HG02642 (cell line): Measurements from ENCODE around the gene PLD4.
"Not testable (repeated sequence)": the region's sequence is repeated elsewhere in the genome, so short reads cannot be mapped to it uniquely, and the experiment has no call there.

ENCODE experiments used
- ATAC-seq: cut with Tn5 transposase; IDR thresholded peaks from one replicate; pipeline ENCODE4 v1.9.1; 2021; ENCODE audit warnings: mild to moderate bottlenecking; ENCODE audit not compliant: unreplicated experiment, poor library complexity

The PLD4 gene

GRCh38 chr14:104885031-104885972 lies 39.4 kb upstream of the PLD4 start:
- no peak for ATAC-seq

DNA sequence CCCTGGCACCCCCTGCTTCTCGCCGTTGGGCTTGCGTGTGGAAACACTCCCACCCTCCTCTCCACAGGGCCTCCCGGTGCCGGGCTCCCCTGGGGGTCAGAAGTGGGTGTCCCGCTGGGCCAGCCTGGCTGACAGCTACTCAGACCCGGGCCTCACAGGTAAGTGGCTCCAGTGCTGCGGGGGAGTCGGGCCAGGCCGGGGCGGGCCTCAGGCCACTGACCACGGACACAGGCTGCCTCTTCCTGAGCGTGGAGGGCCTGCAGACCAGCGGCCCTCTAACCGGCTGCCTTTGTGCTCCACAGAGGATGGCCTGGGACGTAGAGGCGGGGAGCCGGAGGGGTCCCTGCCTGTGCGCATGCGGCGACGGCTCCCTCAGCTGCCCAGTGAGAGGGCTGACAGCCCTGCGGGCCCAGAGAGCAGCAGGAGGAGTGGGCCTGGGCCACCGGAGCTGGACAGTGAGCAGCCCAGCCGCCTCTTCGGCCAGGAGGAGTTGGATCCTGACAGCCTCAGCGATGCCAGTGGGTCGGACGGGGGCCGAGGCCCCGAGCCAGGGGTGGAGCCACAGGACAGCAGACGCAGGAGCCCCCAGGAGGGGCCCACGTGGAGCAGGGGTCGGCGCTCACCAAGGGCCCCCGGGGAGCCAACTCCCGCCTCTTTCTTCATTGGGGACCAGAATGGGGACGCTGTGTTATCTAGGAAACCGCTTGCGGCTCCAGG lies 38.5 kb upstream of the PLD4 start:
- no peak for ATAC-seq

DNA sequence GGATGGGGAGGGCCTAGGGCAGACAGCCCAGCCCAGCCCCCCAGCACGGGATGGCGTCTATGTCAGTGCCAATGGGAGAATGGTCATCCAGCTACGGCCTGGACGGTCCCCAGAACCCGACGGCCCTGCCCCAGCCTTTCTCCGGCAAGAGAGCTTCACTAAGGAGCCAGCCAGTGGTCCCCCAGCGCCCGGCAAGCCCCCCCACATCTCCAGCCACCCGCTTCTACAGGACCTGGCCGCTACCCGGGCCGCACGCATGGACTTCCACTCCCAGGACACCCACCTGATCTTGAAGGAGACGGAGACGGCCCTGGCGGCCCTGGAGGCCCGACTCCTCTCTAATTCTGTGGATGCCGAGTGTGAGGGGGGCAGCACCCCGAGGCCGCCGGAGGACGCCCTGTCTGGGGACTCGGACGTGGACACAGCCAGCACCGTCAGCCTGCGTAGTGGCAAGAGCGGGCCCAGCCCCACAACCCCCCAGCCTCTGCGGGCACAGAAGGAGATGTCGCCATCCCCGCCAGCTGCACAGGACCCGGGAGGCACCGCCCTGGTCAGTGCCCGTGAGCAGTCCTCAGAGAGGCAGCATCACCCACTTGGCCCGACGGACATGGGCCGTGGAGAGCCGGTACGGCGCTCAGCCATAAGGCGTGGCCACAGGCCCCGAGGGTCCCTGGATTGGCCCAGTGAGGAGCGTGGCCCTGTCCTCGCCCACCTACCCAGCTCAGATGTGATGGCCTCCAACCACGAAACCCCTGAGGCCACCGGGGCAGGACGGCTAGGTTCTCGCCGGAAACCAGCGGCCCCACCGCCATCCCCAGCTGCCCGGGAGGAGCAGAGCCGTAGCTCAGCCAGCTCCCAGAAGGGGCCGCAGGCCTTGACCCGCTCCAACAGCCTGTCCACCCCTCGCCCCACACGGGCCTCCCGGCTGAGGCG lies 37.7 kb upstream of the PLD4 start:
- ATAC-seq, result no peak

GRCh38 chr14:104887623-104888488 lies 36.8 kb upstream of the PLD4 start:
- no peak for ATAC-seq

DNA sequence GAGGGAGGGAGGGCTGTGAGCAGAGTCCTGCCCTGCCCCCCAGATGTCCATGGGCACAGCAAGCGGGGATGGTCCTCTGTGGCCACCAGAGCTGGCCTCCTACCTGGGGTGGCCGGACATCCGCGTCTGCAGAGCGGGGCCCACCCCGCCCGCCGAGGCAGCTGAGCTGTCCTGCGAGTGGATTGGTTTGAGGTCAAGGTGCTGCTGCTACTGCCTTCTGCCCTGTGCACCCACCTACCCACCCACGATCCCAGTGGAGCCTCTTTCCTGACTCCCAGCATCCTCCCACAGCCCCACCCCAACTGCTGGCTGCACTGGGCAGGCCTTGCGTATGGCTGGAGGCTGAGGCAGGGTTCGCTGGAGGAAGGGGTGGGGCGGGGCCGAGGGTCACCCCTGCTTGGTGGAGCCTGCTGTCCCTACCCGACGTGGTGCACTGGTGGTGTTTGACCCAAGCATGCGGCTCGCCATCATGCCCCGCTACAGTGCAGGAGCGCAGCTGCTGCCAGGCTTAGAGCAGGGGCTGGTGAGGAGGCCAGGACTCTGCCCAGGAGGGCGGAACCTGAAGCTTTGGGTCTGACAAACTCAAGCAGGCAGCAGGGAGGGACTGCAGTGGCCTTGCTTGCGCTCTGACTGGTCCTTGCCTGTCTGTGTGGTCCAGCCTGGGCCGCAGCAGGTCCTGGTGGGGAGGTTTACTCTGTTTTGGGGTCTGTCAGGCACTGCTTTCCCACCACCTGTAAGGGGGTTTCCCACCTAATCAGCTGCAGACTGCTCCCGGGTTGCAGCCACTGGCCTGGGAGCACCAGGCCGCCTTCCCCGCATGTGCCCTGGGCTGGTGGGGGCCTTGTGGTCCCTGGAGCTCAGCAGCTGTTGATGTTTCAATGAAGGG lies 35.9 kb upstream of the PLD4 start:
- ATAC-seq, result no peak

- ATAC-seq, result no peak
These were observed 35.3 kb upstream of the PLD4 start for GRCh38 chr14:104889375-104889757.

DNA sequence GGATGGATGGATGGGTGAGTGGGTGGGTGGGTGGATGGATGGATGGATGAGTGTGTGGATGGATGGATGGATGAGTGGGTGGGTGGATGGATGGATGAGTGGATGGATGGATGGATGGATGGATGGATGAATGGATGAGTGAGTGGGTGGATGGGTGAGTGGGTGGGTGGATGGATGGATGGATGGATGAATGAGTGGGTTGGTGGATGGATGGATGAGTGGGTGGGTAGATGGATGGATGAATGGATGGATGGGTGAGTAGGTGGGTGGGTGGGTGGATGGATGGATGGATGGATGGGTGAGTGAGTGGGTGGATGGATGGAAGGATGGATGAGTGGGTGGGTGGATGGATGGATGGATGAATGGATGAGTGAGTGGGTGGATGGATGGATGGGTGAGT lies 34.4 kb upstream of the PLD4 start:
- not testable (repeated sequence) for ATAC-seq

DNA sequence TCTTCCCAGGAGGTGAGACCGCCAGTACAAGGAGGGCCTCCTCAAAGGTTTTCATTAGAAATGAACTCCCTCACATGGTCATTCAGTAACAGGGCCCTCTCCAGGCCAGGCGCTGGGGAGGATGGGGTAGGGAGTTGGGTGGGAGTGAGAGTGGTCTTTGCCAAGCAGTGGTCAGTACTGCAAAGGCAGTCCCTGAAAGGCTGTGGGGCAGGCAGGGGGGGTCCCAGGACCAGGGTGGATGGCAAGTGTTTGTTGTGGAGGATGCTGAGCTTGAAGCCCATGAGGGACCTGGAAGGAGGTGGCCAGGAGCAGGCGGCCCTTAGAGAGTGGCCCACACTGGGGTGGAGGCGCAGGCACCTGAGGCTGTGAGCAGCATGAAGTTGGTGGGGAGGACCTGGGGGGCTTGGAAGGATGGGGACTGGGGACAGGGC lies 33.5 kb upstream of the PLD4 start:
- no peak for ATAC-seq

GRCh38 chr14:104891664-104892530 lies 32.8 kb upstream of the PLD4 start:
- ATAC-seq, result no peak

DNA sequence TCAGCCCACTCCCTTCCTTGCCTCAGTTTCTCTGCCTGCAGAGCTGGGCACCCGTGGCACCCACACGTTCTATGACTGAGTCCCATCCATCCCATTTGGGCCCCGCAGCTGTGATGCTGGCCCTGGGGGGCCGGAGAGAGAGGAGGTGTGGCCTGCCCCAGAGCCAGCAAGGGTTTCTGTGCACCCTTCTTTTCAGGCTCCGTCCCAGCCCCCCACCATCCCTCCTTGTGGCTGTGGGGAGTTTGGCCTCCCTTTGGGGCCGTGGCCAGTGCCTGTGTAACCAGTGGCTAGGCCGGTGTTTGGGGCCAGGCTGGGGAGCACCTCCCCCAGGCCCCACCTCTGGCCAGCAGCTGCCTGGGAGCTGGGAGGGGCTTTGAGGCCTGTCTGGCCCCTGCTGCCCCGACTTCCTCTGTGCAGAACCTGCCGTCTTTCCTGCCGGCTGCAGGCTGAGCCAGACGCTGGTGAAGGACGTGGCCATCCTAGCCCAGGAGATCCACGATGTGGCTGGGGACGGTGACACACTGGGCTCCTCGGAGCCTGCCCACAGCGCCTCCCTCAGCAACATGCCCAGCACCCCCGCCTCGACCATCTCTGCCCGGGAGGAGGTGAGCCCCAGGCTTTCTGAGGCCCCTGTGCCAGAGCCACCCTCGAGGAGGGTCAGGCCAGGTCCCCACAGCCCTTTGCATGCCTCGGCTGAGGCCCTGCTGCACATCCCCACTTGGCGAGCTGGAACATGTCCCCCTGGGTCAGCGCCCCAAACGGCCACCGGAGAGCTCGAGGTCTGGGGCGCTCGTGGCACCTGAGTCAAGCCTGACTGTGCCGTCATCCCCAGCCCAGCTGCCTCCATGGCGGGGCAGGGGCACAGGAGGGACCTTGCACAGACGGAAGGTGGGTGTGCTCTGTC lies 31.9 kb upstream of the PLD4 start:
- ATAC-seq, result no peak

GRCh38 chr14:104893435-104894207 lies 31.1 kb upstream of the PLD4 start:
- no peak for ATAC-seq

DNA sequence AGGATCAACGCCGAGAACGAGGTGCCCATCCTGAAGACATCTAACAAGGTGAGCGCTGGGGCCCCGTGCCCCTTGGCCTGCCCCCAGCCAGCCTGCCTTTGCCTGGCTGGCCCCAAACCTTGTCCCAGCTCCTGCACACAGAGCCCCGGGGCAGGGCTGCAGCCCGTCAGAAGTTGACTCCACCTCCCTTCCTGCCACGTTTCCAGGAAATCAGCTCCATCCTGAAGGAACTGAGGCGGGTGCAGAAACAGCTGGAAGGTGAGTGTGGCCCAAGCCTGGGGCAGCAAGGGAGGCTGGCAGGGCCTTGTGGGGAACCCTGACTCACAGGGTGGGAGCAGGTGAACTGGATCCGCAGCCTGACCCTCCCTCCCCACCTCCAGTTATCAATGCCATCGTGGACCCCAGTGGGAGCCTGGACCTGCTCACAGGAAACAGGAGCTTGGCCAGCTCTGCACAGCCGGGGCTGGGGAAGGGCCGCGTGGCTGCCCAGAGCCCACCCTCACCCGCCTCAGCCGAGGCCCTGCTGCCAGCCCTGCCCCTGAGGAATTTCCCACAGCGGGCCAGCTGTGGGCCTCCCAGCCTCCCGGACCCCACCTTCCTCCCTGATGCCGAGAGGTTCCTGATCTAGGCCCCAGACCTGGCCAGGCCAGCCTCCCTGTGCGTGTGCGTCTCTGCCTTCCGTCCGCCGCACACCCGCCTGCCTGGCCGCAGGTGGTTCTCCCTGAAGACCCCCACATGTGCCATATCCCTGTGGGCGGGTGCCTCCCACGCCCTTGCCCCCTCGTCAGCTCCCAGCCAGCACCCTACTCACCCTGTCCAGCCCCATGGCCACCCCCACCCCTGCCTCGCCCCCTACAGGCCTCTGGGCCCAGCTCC lies 30.1 kb upstream of the PLD4 start:
- no peak for ATAC-seq

DNA sequence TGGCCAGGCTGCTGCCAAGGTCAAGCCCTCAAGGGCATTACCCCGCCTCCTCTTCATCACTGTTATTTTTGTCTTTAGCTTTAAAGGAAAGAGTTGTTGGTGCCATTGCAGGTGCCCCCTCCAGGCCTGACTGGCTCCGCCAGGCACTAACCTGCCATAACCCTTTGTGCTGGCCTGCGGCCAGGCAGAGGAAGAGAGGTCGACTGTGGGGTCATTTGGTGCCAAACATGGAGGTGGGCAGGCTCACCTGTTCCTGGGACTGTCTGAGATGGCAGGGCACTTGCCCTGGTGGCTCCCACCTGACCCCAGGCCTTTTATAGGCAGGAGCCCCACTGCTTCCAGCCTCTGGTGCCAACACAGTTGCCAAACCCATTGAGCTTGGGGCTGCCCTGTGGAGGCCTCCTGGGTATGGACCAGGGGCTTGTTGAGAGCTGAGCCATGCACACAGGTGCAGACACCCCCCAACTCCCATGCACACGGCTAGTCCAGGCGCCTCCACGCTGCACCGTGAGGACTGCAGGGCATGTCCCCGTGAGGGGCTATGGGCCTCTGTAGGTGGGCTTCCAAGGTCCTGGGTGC lies 29.4 kb upstream of the PLD4 start:
- ATAC-seq, result no peak

DNA sequence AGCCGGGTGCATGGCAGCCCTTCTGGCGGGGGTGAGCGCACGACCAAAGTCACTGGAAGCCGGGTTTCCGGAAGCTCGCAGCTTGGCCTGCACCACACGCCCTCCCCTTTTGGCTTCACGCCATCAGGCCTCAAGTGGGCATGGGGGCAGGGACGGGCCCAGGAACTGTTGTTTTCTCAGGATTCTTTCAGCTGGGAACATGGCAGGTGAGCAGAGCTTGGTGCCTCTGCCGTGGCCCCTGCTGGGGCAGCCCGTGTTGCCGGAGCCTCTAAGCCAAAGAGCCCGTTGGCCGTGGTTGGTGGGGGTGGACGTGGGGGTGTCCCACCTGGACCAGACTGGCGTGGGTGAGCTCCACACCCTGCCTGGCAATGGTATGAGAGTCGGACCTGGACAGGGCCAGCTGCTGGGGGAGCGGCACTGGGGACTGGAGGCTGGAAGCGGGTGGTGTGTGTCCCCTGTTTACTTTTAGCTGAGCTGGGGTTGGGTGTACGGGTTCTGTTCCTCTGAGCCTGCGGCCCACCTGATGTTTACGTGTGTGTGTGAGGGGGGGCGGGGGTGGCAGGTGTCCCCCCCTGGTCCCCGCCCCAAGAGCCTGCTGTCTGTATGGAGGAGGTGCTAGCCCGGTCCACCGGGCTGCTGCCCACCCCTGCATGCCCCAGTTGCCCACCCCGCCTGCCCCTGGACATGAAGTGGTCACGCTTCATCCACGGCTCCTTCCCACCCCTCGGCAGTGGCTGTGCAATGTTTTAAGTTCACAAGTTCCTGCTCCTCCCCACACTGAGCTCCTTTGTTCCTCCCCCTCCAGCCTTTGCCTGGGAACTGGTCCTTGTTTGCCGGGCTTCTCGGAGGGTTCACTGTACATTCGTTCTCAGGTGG lies 28.7 kb upstream of the PLD4 start:
- no peak for ATAC-seq
